HG03066 (cell line): Measurements from ENCODE around the gene TNFAIP8L1.

Experiments
- ATAC-seq: cut with Tn5 transposase; IDR thresholded peaks from one replicate; pipeline ENCODE4 v1.9.1; 2021; ENCODE audit warnings: low read depth; ENCODE audit not compliant: unreplicated experiment

TNFAIP8L1 gene

GRCh38 chr19:4699826-4700692 lies 60.7 kb downstream of the TNFAIP8L1 start:
- ATAC-seq = no peak

DNA sequence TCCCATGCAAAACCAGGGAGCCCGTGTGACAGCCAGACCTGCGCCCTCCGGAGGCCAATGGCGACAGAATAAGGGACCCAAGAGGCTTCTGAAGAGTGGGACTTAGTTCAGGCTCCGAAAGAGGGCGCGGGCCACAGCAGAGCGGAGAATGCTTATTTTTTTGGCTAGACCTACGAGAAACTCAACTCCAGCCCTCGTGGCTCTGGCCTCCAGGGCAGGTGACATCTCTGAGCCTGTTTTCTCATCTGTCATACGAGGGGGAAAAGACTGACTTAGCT lies 61.3 kb downstream of the TNFAIP8L1 start:
- no peak for ATAC-seq

- ATAC-seq = no peak
These were observed 62.2 kb downstream of the TNFAIP8L1 start for GRCh38 chr19:4701557-4701956.

- no peak for ATAC-seq
These were observed 63.4 kb downstream of the TNFAIP8L1 start for GRCh38 chr19:4702764-4703163.

GRCh38 chr19:4703671-4704316 lies 64.5 kb downstream of the TNFAIP8L1 start:
- ATAC-seq = no peak

GRCh38 chr19:4704317-4704673 lies 65.0 kb downstream of the TNFAIP8L1 start:
- ATAC-seq = no peak
